Nephron progenitor cell (in vitro differentiated cells): ENCODE data around the gene HOXA3.

Source experiments
- DNase-seq: peaks from one replicate; pipeline ENCODE4 v3.0.0; 2021
- H3K27ac Mint-ChIP-seq: 2 replicates; pipeline ENCODE4 v1.8.0; 2021; ENCODE audit warnings: mild to moderate bottlenecking, moderate library complexity, mixed read lengths
- H3K27me3 Mint-ChIP-seq: 2 replicates; pipeline ENCODE4 v1.8.0; 2021; ENCODE audit warnings: mild to moderate bottlenecking, low read depth, mixed read lengths; ENCODE audit not compliant: poor library complexity
- H3K36me3 Mint-ChIP-seq: 2 replicates; pipeline ENCODE4 v1.8.0; 2021; ENCODE audit warnings: low read depth, mixed read lengths
- H3K4me1 Mint-ChIP-seq: 2 replicates; pipeline ENCODE4 v1.8.0; 2021; ENCODE audit warnings: mixed read lengths
- H3K4me3 Mint-ChIP-seq: 2 replicates; pipeline ENCODE4 v1.8.0; 2021; ENCODE audit warnings: mild to moderate bottlenecking, moderate library complexity, mixed read lengths
- H3K9me3 Mint-ChIP-seq: 2 replicates; pipeline ENCODE4 v1.8.0; 2021; ENCODE audit warnings: mild to moderate bottlenecking, moderate library complexity, mixed read lengths
- CTCF ChIP-seq: fragments of 200-600 bp; sonication (generic); IDR thresholded peaks from 2 replicates; pipeline ENCODE4 v1.5.0; 2021; ENCODE audit warnings: antibody characterized with exemption

The HOXA3 gene

GRCh38 chr7:27150568-27151340 is 1.6 kb downstream of the HOXA3 start:
- peak overlapping the region; percentile 97 for H3K4me3 Mint-ChIP-seq
- peaks cover 15% of the 10 kb centered on the region for H3K27me3 Mint-ChIP-seq
- H3K27ac Mint-ChIP-seq: peak overlapping the region; percentile 100
- TF ChIP-seq CTCF: peak; percentile 79
- H3K36me3 Mint-ChIP-seq: peaks cover 88% of the 10 kb centered on the region
- peaks cover 39% of the 10 kb centered on the region for H3K4me1 Mint-ChIP-seq
- peaks cover 4% of the 10 kb centered on the region for H3K9me3 Mint-ChIP-seq
- DNase-seq: peak; percentile 82

GRCh38 chr7:27149842-27150567 is 2.4 kb downstream of the HOXA3 start:
- Mint-ChIP-seq H3K27me3 (peaks cover 15% of the 10 kb centered on the region), H3K9me3 (peaks cover 4% of the 10 kb centered on the region), H3K27ac (peak overlapping the region; percentile 100), H3K4me3 (peak overlapping the region; percentile 97), H3K4me1 (peaks cover 45% of the 10 kb centered on the region), H3K36me3 (peaks cover 94% of the 10 kb centered on the region)
- TF ChIP-seq CTCF: no peak
- peak; percentile 23 for DNase-seq

GRCh38 chr7:27148756-27149641 is 3.4 kb downstream of the HOXA3 start:
- TF ChIP-seq CTCF: no peak
- Mint-ChIP-seq H3K9me3 (peaks cover 4% of the 10 kb centered on the region), H3K4me3 (peak overlapping the region; percentile 97), H3K27ac (peak overlapping the region; percentile 100), H3K4me1 (peaks cover 43% of the 10 kb centered on the region), H3K27me3 (peaks cover 15% of the 10 kb centered on the region), H3K36me3 (peaks cover 93% of the 10 kb centered on the region)
- peak; percentile 39 for DNase-seq

- no peak for TF ChIP-seq CTCF
- H3K27me3 Mint-ChIP-seq: peaks cover 18% of the 10 kb centered on the region
- H3K4me3 Mint-ChIP-seq: peak overlapping the region; percentile 97
- peaks cover 4% of the 10 kb centered on the region for H3K9me3 Mint-ChIP-seq
- peaks cover 37% of the 10 kb centered on the region for H3K4me1 Mint-ChIP-seq
- H3K27ac Mint-ChIP-seq: peak overlapping the region; percentile 100
- peak; percentile 38 for DNase-seq
- H3K36me3 Mint-ChIP-seq: peaks cover 93% of the 10 kb centered on the region
Observed at GRCh38 chr7:27148031-27148755, 4.2 kb downstream of the HOXA3 start.
